Vagina (tissue), 2 donors: ENCODE results near the gene CARHSP1.
"Not testable (repeated sequence)": the region's sequence is repeated elsewhere in the genome, so short reads cannot be mapped to it uniquely, and the experiment has no call there.

Source experiments
- CTCF ChIP-seq, 3 experiments: fragments of 450-650 bp in 2 of 3; fragments of 200-600 bp in 1 of 3; sonication (generic) in 1 of 3; IDR thresholded peaks; one replicate each; pipeline ENCODE4 v1.5.1; 2017 to 2019; ENCODE audit warnings: antibody characterized with exemption in 3 of 3, mild to moderate bottlenecking in 2 of 3, moderate library complexity in 2 of 3
- POLR2A ChIP-seq, 2 donors: fragments of 450-650 bp; IDR thresholded peaks; one replicate each; pipeline ENCODE4 v1.6.1; 2017; ENCODE audit warnings: antibody characterized with exemption in 2 of 2, mild to moderate bottlenecking in 2 of 2, moderate library complexity in 2 of 2
- POLR2AphosphoS5 ChIP-seq, 2 donors: sonication (generic); formaldehyde crosslinking; IDR thresholded peaks; one replicate each; pipeline ENCODE4 v1.9.0; 2017; ENCODE audit warnings: antibody characterized with exemption in 2 of 2, mild to moderate bottlenecking in 2 of 2, low read depth in 1 of 2; ENCODE audit not compliant: insufficient read depth in 1 of 2

- TF ChIP-seq CTCF (IDR thresholded peaks at IDR 0.05); POLR2A (IDR thresholded peaks at IDR 0.05); POLR2AphosphoS5 (IDR thresholded peaks at IDR 0.05; ENCODE audit: insufficient read depth in 1 of 2, low read depth in 1 of 2): not testable (repeated sequence)
Measured at GRCh38 chr16:8837594-8837993, 31.2 kb downstream of the CARHSP1 start.
